Trophoblast cell (in vitro differentiated cells and primary cell): ENCODE measurements around the gene HOXA6.

Experiments
- DNase-seq, 2 donors: peaks; one replicate each; pipeline ENCODE4 v3.0.0-alpha.2; 2016
- H2AFZ ChIP-seq: 2 replicates; pipeline ENCODE4 v1.6.1; 2013; ENCODE audit warnings: low read length, moderate library complexity, mild to moderate bottlenecking; ENCODE audit not compliant: insufficient read depth, poor library complexity
- H2AK5ac ChIP-seq: 2 replicates; pipeline ENCODE4 v1.6.1; 2013; ENCODE audit warnings: mild to moderate bottlenecking, low read length
- H2BK120ac ChIP-seq: 2 replicates; pipeline ENCODE4 v1.6.1; 2013; ENCODE audit warnings: low read length, mild to moderate bottlenecking, moderate library complexity; ENCODE audit not compliant: insufficient read depth, poor library complexity
- H2BK12ac ChIP-seq: 2 replicates; pipeline ENCODE4 v1.6.1; 2013; ENCODE audit warnings: mild to moderate bottlenecking, low read length, moderate library complexity
- H2BK5ac ChIP-seq: 2 replicates; pipeline ENCODE4 v1.6.1; 2013; ENCODE audit warnings: low read length, low read depth, moderate library complexity, mild to moderate bottlenecking; ENCODE audit not compliant: poor library complexity
- H3K14ac ChIP-seq: 2 replicates; pipeline ENCODE4 v1.6.1; 2013; ENCODE audit warnings: mild to moderate bottlenecking, low read length
- H3K18ac ChIP-seq: 2 replicates; pipeline ENCODE4 v1.6.1; 2013; ENCODE audit warnings: mild to moderate bottlenecking, low read length
- H3K23ac ChIP-seq: 2 replicates; pipeline ENCODE4 v1.6.1; 2013; ENCODE audit warnings: low read length
- H3K27ac ChIP-seq: 2 replicates; pipeline ENCODE4 v1.5.1; 2013; ENCODE audit warnings: low read depth, mild to moderate bottlenecking, inconsistent platforms, low read length, moderate library complexity
- H3K27me3 ChIP-seq: 2 replicates; pipeline ENCODE4 v1.6.1; 2013; ENCODE audit warnings: inconsistent platforms, mild to moderate bottlenecking, low read length, moderate library complexity; ENCODE audit not compliant: insufficient read depth
- H3K36me3 ChIP-seq, 2 experiments: 1 replicate in 1 of 2; 2 replicates in 1 of 2; pipeline ENCODE4 v1.6.1; 2013; ENCODE audit warnings: low read length in 2 of 2, mild to moderate bottlenecking in 2 of 2, moderate library complexity in 1 of 2; ENCODE audit not compliant: insufficient read depth in 2 of 2, control insufficient read depth in 1 of 2
- H3K4ac ChIP-seq: 2 replicates; pipeline ENCODE4 v1.6.1; 2013; ENCODE audit warnings: low read depth, mild to moderate bottlenecking, low read length, moderate library complexity
- H3K4me1 ChIP-seq, 2 experiments: 1 replicate in 1 of 2; 2 replicates in 1 of 2; pipeline ENCODE4 v1.6.1; 2013; ENCODE audit warnings: low read length in 2 of 2, mild to moderate bottlenecking in 2 of 2, moderate library complexity in 1 of 2; ENCODE audit not compliant: insufficient read depth in 2 of 2, control insufficient read depth in 1 of 2
- H3K4me2 ChIP-seq: 2 replicates; pipeline ENCODE4 v1.6.1; 2013; ENCODE audit warnings: inconsistent platforms, mild to moderate bottlenecking, low read length, moderate library complexity
- H3K4me3 ChIP-seq: 2 replicates; pipeline ENCODE4 v1.5.1; 2013; ENCODE audit warnings: mild to moderate bottlenecking, low read depth, low read length, inconsistent platforms
- H3K79me1 ChIP-seq: one replicate; pipeline ENCODE4 v1.6.1; 2013; ENCODE audit warnings: low read length
- H3K79me2 ChIP-seq: 2 replicates; pipeline ENCODE4 v1.6.1; 2013; ENCODE audit warnings: low read length, mild to moderate bottlenecking; ENCODE audit not compliant: control insufficient read depth, insufficient read depth, poor library complexity
- H3K9ac ChIP-seq: 2 replicates; pipeline ENCODE4 v1.6.1; 2013; ENCODE audit warnings: mild to moderate bottlenecking, low read length
- H3K9me3 ChIP-seq: 2 replicates; pipeline ENCODE4 v1.6.1; 2013; ENCODE audit warnings: low read depth, mild to moderate bottlenecking, control low read depth, inconsistent platforms, low read length; ENCODE audit not compliant: insufficient read depth
- H4K12ac ChIP-seq: 2 replicates; pipeline ENCODE4 v1.6.1; 2013; ENCODE audit warnings: low read depth, mild to moderate bottlenecking, low read length, moderate library complexity
- H4K8ac ChIP-seq: 2 replicates; pipeline ENCODE4 v1.6.1; 2013; ENCODE audit warnings: low read depth, mild to moderate bottlenecking, low read length, moderate library complexity
- H4K91ac ChIP-seq: one replicate; pipeline ENCODE4 v1.6.1; 2013; ENCODE audit warnings: low read depth, mild to moderate bottlenecking, low read length, moderate library complexity
- WGBS: extraction: QIAGEN DNeasy Blood & Tissue Kit; methylation state at CpG from one replicate; pipeline ENCODE4 v1.1.7; 2013; ENCODE audit warnings: missing lambda C conversion rate; ENCODE audit not compliant: insufficient read length, insufficient coverage; ENCODE audit errors: extremely low coverage; 5-methylcytosine and 5-hydroxymethylcytosine counted together

HOXA6 gene

DNA sequence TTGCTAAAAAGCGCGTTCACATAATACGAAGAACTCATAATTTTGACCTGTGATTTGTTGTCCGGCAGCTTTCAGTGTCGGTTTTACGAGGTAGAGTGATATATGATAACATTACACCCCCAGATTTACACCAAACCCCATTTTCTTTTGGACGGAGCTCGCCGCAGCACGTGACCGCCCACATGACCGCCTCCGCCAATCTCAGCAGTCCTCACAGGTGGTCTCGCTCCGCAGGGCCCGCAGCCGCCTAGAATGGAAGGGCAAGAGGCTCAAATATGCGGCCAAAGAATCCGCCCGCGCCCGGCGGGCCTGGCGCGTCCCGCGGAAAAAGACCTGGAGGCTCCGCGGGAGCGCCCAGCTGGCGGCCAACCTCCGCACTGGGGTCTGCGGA, 8.9 kb upstream of the HOXA6 start, which contains the start of gene HOXA7:
Gene HOXA7 (minus strand): TSS at position 168 of the 391 bp plus-strand sequence. CDS start 130 bp downstream, at position 38.
- no peak within 1 kb of the TSS for H3K4ac ChIP-seq
- no peak within 1 kb of the TSS for H2BK12ac ChIP-seq
- H3K4me3 ChIP-seq, result no peak within 1 kb of the TSS
- H3K27ac ChIP-seq, result no peak within 1 kb of the TSS
- peaks cover 4 to 9% of the 10 kb centered on the region in 2 experiments for H3K4me1 ChIP-seq
- H3K36me3 ChIP-seq, result no peaks in the 10 kb centered on the region
- H4K91ac ChIP-seq, result no peak within 1 kb of the TSS
- no peak within 1 kb of the TSS for H3K18ac ChIP-seq
- H3K9me3 ChIP-seq, result peaks cover 53% of the 10 kb centered on the region
- no peak within 1 kb of the TSS for H3K14ac ChIP-seq
- H2AFZ ChIP-seq, result no peak within 1 kb of the TSS
- no peak within 1 kb of the TSS for H4K12ac ChIP-seq
- H3K27me3 ChIP-seq, result peaks cover 95% of the 10 kb centered on the region
- no peak within 1 kb of the TSS for H2AK5ac ChIP-seq
- H3K79me2 ChIP-seq, result peaks cover 1% of the 10 kb centered on the region
- WGBS, result no CpG with 5 or more reads among the region's 33 CpGs
- DNase-seq, result peak in 1 of 2 donors; percentile 65
- H3K79me1 ChIP-seq, result no peaks in the 10 kb centered on the region
- peak within 1 kb of the TSS; percentile 43 for H3K4me2 ChIP-seq
- H2BK5ac ChIP-seq, result no peak within 1 kb of the TSS
- H3K23ac ChIP-seq, result no peak within 1 kb of the TSS
- H3K9ac ChIP-seq, result no peak within 1 kb of the TSS
- H4K8ac ChIP-seq, result no peak within 1 kb of the TSS
- H2BK120ac ChIP-seq, result no peak within 1 kb of the TSS

DNA sequence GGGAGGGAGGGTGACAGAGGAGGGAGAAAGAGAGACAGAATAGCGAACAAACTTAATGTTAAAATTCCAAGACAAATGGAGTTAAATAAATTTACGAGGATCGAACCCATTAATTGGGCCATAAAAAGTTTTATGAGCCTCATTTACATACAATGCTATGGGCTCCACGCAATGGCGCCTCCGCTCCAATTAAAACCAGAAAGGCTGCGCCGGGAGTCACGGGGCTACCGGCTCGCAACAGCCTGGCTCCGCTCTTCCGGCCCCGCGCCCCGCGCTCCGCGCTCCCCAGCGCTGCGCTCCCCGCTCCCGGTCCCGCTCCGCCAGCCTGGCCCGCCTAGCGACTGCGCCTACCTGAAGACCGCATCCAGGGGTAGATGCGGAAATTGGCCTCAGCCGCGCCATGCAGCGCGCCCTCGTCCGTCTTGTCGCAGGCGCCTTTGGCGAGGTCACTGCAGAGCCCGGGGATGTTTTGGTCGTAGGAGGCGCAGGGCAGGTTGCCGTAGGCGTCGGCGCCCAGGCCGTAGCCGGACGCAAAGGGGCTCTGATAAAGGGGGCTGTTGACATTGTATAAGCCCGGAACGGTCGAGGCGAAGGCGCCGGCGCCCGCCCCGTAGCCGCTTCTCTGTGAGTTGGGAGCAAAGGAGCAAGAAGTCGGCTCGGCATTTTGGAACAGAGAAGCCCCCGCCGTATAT, 8.4 kb upstream of the HOXA6 start:
- H3K36me3 ChIP-seq, result no peaks in the 10 kb centered on the region
- no peak overlapping the region for H2BK120ac ChIP-seq
- DNase-seq, result peak in 1 of 2 donors; percentile 60
- peaks cover 4 to 5% of the 10 kb centered on the region in 2 experiments for H3K4me1 ChIP-seq
- H3K18ac ChIP-seq, result no peak overlapping the region
- H3K9me3 ChIP-seq, result peaks cover 53% of the 10 kb centered on the region
- no peaks in the 10 kb centered on the region for H3K79me1 ChIP-seq
- no peak overlapping the region for H2AK5ac ChIP-seq
- no peak overlapping the region for H2AFZ ChIP-seq
- no peak overlapping the region for H3K14ac ChIP-seq
- H2BK5ac ChIP-seq, result no peak overlapping the region
- H4K12ac ChIP-seq, result no peak overlapping the region
- no peak overlapping the region for H3K4ac ChIP-seq
- H3K23ac ChIP-seq, result no peak overlapping the region
- H3K79me2 ChIP-seq, result peaks cover 1% of the 10 kb centered on the region
- no peak overlapping the region for H3K4me3 ChIP-seq
- H4K91ac ChIP-seq, result no peak overlapping the region
- H3K27ac ChIP-seq, result no peak overlapping the region
- H2BK12ac ChIP-seq, result no peak overlapping the region
- WGBS, result no CpG with 5 or more reads among the region's 63 CpGs
- no peak overlapping the region for H3K9ac ChIP-seq
- H4K8ac ChIP-seq, result no peak overlapping the region
- peaks cover 96% of the 10 kb centered on the region for H3K27me3 ChIP-seq
- H3K4me2 ChIP-seq, result peak overlapping the region; percentile 43

DNA sequence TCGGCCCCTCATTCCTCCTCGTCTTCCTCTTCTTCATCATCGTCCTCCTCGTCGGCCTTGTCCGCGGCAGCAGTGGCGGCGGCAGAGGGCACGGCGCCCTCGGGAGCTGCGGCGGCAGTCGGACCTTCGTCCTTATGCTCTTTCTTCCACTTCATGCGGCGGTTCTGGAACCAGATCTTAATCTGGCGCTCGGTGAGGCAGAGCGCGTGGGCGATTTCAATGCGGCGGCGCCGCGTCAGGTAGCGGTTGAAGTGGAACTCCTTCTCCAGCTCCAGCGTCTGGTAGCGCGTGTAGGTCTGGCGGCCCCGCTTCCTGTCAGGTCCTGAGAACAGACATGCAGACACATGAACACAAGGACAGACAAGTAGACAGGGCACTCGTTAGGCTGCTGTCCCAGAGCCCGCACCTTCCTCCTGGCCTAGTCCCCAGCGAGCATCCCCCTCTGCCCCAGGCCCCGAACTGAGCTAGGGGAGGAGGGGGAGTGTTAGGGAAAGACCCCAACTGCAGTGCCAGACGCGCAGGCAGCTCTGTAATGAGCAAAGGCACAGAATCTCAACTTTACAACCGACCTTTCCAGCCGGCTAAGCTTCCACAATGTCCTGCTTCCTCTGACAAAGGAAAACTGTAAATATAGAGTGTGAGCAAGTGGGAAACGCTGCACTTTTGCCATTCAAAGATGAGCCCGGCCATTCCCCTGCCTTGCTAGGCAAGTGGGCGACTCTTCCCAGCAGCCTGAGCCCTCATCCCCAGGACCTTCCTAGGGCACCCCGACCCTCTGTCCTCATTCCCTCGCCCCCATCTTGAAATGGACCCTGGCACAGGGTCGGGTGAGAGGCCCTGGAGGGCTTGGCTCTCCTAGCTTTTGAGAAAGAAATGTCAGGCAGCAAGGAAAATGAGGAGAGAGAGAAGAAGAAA, 7.6 kb upstream of the HOXA6 start:
- H3K9ac ChIP-seq, result peak overlapping the region; percentile 41
- H2BK120ac ChIP-seq, result no peak overlapping the region
- H4K91ac ChIP-seq, result no peak overlapping the region
- no peak overlapping the region for H4K8ac ChIP-seq
- no peak overlapping the region for H4K12ac ChIP-seq
- no peak overlapping the region for H2BK12ac ChIP-seq
- no peak overlapping the region for H3K4me3 ChIP-seq
- H3K4me1 ChIP-seq, result peaks cover 0 to 2% of the 10 kb centered on the region in 2 experiments
- H2AK5ac ChIP-seq, result no peak overlapping the region
- no peak for DNase-seq
- no peak overlapping the region for H3K18ac ChIP-seq
- no peaks in the 10 kb centered on the region for H3K79me1 ChIP-seq
- no peak overlapping the region for H3K27ac ChIP-seq
- peak overlapping the region; percentile 42 for H3K23ac ChIP-seq
- H3K14ac ChIP-seq, result no peak overlapping the region
- WGBS, result no CpG with 5 or more reads among the region's 48 CpGs
- no peak overlapping the region for H2BK5ac ChIP-seq
- no peak overlapping the region for H3K4ac ChIP-seq
- no peaks in the 10 kb centered on the region for H3K79me2 ChIP-seq
- H2AFZ ChIP-seq, result no peak overlapping the region
- H3K9me3 ChIP-seq, result peaks cover 58% of the 10 kb centered on the region
- H3K36me3 ChIP-seq, result no peaks in the 10 kb centered on the region
- H3K4me2 ChIP-seq, result peak overlapping the region; percentile 15
- H3K27me3 ChIP-seq, result peaks cover 96% of the 10 kb centered on the region

DNA sequence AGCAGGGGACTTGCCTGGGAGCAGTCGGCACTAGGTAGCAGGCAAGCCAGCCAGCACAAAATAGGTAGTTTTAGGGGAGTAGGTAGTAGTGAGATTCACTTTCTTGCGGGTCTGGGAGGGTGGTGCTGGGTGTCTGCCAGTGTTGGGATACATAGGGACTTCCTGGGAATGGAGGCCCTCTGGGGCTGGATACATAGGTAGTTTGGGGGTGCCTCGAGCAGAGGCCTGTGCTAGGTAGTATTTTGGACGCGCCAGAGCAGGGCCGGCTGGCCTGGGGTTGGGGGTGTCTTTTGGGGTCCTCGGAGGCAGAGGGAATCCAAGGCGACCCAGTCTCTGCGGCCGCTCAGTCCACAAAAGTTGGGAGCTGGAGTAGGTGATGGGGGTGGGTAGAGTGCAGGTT, 6.8 kb upstream of the HOXA6 start:
- peaks cover 54% of the 10 kb centered on the region for H3K9me3 ChIP-seq
- WGBS, result no CpG with 5 or more reads among the region's 10 CpGs

More for the DNA sequence above, 6.8 kb upstream of the HOXA6 start:
- H3K4me2 ChIP-seq, result no peak overlapping the region
- no peak overlapping the region for H3K23ac ChIP-seq
- no peak overlapping the region for H3K4me3 ChIP-seq
- no peak overlapping the region for H4K12ac ChIP-seq
- H4K8ac ChIP-seq, result no peak overlapping the region
- H2BK5ac ChIP-seq, result no peak overlapping the region
- H3K36me3 ChIP-seq, result no peaks in the 10 kb centered on the region
- no peak overlapping the region for H3K27ac ChIP-seq
- peaks cover 0 to 2% of the 10 kb centered on the region in 2 experiments for H3K4me1 ChIP-seq
- no peak overlapping the region for H2AK5ac ChIP-seq
- H3K18ac ChIP-seq, result no peak overlapping the region
- H4K91ac ChIP-seq, result no peak overlapping the region
- H3K14ac ChIP-seq, result no peak overlapping the region
- H3K4ac ChIP-seq, result no peak overlapping the region
- no peak for DNase-seq
- no peak overlapping the region for H3K9ac ChIP-seq
- H2BK12ac ChIP-seq, result no peak overlapping the region
- H3K79me1 ChIP-seq, result no peaks in the 10 kb centered on the region
- H2BK120ac ChIP-seq, result no peak overlapping the region
- H3K79me2 ChIP-seq, result no peaks in the 10 kb centered on the region
- peaks cover 91% of the 10 kb centered on the region for H3K27me3 ChIP-seq
- H2AFZ ChIP-seq, result no peak overlapping the region
